Measurements from ENCODE around the gene CDKN2B.

The CDKN2B gene

DNA sequence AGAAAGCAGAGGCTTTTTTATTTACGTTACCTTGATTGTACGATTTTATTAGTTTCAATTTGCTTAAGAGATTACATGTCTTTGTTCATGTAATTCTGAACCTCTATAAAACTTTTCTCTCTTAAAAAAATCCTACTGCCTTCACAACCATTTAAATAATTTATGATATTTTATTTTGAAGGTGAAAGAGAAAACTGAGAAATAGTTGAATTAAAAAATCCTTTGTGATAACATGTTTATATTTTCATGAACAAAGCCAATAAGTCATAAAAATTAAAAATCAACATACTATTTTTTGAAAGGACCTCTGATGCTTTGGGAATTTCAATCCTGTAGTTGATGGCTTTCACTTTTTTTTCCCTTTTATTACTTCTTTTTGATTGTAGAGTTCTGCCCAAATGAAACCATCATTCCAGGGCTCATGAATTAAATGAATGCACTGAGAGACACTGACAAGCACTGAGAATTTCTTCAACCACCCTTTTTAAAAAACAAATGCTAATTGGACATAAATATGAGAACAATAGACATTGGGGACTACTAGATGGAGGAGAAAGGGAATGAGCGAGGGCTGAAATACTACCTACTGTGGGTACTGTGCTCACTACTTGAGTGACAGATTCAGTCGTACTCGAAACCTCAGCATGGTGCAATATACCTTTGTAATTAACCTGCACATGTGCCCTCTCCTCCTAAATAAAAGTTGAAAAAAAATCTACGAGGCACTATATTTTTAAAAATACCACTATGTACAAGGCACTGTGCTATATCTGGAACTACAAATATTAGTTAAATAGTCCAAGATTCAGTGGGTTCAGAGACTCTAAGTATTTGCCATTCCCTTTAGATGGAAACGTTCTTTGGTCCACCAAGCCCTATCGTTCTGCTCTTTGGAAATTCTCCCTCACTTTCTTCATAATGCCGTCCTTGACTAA lies 20.8 kb downstream of the CDKN2B start:
- Histone ChIP-seq H3K9me3 (ENCODE audit: control insufficient read depth, insufficient read depth, low read length) (no peaks in the 10 kb centered on the region), H3K9me2 (replicated peaks; ENCODE audit: control insufficient read depth, low read length) (no peaks in the 10 kb centered on the region), H3K36me3 (ENCODE audit: control insufficient read depth, low read length) (no peaks in the 10 kb centered on the region), H3K79me2 (ENCODE audit: control insufficient read depth, low read length) (no peaks in the 10 kb centered on the region), H4K20me1 (ENCODE audit: control insufficient read depth, insufficient read depth, low read depth, low read length) (no peaks in the 10 kb centered on the region), H3K4me3 (ENCODE audit: low read length) (no peak overlapping the region), H3K4me2 (ENCODE audit: low read length) (no peak overlapping the region), H3K27ac (ENCODE audit: low read depth, low read length) (no peak overlapping the region), H3K27me3 (ENCODE audit: control insufficient read depth, low read length) (no peaks in the 10 kb centered on the region), H3K4me1 (ENCODE audit: control insufficient read depth, low read length) (no peaks in the 10 kb centered on the region), H3F3A (ENCODE audit: control insufficient read depth, insufficient read depth) (no peaks in the 10 kb centered on the region)
- TF ChIP-seq, protein P1, sequence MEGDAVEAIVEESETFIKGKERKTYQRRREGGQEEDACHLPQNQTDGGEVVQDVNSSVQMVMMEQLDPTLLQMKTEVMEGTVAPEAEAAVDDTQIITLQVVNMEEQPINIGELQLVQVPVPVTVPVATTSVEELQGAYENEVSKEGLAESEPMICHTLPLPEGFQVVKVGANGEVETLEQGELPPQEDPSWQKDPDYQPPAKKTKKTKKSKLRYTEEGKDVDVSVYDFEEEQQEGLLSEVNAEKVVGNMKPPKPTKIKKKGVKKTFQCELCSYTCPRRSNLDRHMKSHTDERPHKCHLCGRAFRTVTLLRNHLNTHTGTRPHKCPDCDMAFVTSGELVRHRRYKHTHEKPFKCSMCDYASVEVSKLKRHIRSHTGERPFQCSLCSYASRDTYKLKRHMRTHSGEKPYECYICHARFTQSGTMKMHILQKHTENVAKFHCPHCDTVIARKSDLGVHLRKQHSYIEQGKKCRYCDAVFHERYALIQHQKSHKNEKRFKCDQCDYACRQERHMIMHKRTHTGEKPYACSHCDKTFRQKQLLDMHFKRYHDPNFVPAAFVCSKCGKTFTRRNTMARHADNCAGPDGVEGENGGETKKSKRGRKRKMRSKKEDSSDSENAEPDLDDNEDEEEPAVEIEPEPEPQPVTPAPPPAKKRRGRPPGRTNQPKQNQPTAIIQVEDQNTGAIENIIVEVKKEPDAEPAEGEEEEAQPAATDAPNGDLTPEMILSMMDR (IDR thresholded peaks at IDR 0.05; ENCODE audit: low read depth, low read length, poor library complexity, severe bottlenecking), result no peak

DNA sequence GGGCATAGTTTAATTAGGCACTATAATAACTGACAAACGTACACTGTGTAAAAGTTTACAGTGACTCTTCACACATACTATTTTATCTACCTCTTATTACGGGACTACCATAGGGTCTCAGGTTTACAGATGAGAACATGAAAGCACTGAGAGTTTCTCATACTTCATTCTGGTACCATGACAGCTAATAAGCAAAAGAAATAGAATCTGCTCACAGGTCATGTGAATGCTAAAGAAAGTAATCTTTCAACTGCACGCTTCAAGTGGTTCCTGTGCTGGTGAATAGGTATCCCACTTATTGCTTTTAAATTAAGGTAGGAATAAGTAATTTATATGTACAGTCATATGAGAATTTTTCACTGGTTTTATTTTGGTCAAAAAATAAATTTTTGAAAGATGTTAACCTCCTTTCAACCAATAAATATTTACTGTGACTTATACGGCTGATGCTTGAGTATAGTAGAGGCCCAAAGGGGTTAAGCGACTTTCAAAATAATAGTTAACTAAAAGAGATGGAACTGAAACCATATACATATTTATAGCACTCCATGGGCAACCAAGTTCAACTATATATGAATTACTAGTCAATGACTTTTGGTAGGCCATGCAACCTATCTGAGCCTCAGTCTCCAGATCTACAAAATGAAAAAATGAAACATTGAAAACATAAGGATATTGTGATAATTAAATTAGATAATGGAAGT lies 23.0 kb downstream of the CDKN2B start:
- Histone ChIP-seq H3F3A (ENCODE audit: control insufficient read depth, insufficient read depth) (no peaks in the 10 kb centered on the region), H3K9me2 (replicated peaks; ENCODE audit: control insufficient read depth, low read length) (no peaks in the 10 kb centered on the region), H3K36me3 (ENCODE audit: control insufficient read depth, low read length) (no peaks in the 10 kb centered on the region), H3K4me3 (ENCODE audit: low read length) (no peak overlapping the region), H3K9me3 (ENCODE audit: control insufficient read depth, insufficient read depth, low read length) (no peaks in the 10 kb centered on the region), H3K79me2 (ENCODE audit: control insufficient read depth, low read length) (no peaks in the 10 kb centered on the region), H4K20me1 (ENCODE audit: control insufficient read depth, insufficient read depth, low read depth, low read length) (no peaks in the 10 kb centered on the region), H3K27ac (ENCODE audit: low read depth, low read length) (no peak overlapping the region), H3K27me3 (ENCODE audit: control insufficient read depth, low read length) (no peaks in the 10 kb centered on the region), H3K4me2 (ENCODE audit: low read length) (no peak overlapping the region), H3K4me1 (ENCODE audit: control insufficient read depth, low read length) (no peaks in the 10 kb centered on the region)
- TF ChIP-seq, protein P1 (IDR thresholded peaks at IDR 0.05; ENCODE audit: low read depth, low read length, poor library complexity, severe bottlenecking), result no peak
- no peak for TF ChIP-seq EZH2phosphoT487 (IDR thresholded peaks at IDR 0.05; ENCODE audit: borderline replicate concordance, low read length)

GRCh38 chr9:21984101-21984500 lies 25.0 kb downstream of the CDKN2B start:
- H3K9me3 ChIP-seq (ENCODE audit: control insufficient read depth, insufficient read depth, low read length), result no peaks in the 10 kb centered on the region
- H3K4me3 ChIP-seq (ENCODE audit: low read length), result no peak overlapping the region
- H3K36me3 ChIP-seq (ENCODE audit: control insufficient read depth, low read length), result no peaks in the 10 kb centered on the region
- no peaks in the 10 kb centered on the region for H3F3A ChIP-seq (ENCODE audit: control insufficient read depth, insufficient read depth)
- H3K4me2 ChIP-seq (ENCODE audit: low read length), result no peak overlapping the region
- H3K27me3 ChIP-seq (ENCODE audit: control insufficient read depth, low read length), result no peaks in the 10 kb centered on the region
- no peaks in the 10 kb centered on the region for H3K79me2 ChIP-seq (ENCODE audit: control insufficient read depth, low read length)
- H4K20me1 ChIP-seq (ENCODE audit: control insufficient read depth, insufficient read depth, low read depth, low read length), result no peaks in the 10 kb centered on the region
- H3K9me2 ChIP-seq (replicated peaks; ENCODE audit: control insufficient read depth, low read length), result no peaks in the 10 kb centered on the region
- no peak for TF ChIP-seq EZH2phosphoT487 (IDR thresholded peaks at IDR 0.05; ENCODE audit: borderline replicate concordance, low read length)
- TF ChIP-seq, protein P1 (IDR thresholded peaks at IDR 0.05; ENCODE audit: low read depth, low read length, poor library complexity, severe bottlenecking), result no peak
- H3K27ac ChIP-seq (ENCODE audit: low read depth, low read length), result no peak overlapping the region
- no peaks in the 10 kb centered on the region for H3K4me1 ChIP-seq (ENCODE audit: control insufficient read depth, low read length)
